Measurements from ENCODE around the gene PTPRN2.

PTPRN2 gene

DNA sequence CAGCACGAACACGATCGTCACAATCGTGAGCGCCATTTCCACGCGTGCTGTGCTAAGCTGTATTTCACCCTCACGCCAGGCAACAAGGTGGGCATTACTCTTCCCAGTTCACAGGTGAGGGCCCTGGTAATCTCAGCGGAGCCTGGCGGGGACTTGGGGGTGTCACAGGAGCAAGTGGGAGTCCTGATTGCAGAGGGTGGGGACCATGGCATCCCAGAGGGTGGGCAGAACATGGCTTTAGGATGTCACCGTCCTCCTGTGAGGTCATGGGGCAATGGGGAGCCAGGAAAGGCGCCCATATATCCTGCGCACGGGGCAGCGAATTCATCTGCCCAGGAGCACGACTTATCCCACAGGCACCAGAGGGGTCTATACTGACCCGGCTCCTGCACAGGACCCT lies 761.1 kb downstream of the PTPRN2 start:
- no peak for TF ChIP-seq CTCF (IDR thresholded peaks at IDR 0.05; ENCODE audit: insufficient read depth, missing control alignments)
- no peak for DNase-seq (ENCODE audit: insufficient read length, low spot score)
- no peak for FAIRE-seq

DNA sequence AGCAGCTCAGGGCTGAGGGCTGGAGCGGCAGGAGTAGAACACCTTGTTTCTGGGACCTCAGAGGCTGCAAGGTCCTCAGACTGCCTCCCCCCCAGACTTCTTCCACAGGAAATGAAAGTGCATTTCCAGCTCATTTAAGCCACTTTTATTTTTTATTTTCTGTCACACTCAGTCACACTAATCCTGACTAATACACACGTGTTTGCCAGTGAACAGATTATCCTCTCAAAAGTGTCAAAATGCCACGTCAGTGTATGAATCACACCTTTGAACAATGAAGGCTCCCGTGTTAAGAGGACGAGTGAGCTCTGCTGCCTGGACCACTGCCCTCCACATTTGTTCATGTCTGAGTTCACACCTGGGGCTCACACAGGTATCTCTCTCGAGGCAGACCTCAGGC lies 762.3 kb downstream of the PTPRN2 start:
- DNase-seq (ENCODE audit: insufficient read length, low spot score) (no peak), FAIRE-seq (no peak)
- TF ChIP-seq CTCF (IDR thresholded peaks at IDR 0.05; ENCODE audit: insufficient read depth, missing control alignments) = no peak

DNA sequence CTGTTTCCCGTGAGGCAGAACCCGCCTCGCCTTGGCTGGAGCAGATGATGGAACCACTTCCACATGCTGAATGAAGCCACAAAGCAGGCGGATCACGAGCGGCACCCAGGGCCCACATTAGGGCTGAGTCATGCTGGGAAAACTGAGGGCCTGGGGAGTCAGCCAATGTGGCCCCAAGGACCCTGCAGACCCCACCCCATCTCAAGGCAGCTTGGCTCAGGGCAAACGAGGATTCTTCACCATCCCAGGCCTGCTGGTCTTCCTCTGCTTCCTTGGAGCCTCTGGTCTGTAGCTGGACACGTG lies 762.9 kb downstream of the PTPRN2 start:
- FAIRE-seq (no peak), DNase-seq (ENCODE audit: insufficient read length, low spot score) (no peak)
- TF ChIP-seq CTCF (IDR thresholded peaks at IDR 0.05; ENCODE audit: insufficient read depth, missing control alignments) = no peak

GRCh38 chr7:157824011-157824818 lies 763.4 kb downstream of the PTPRN2 start:
- TF ChIP-seq CTCF (IDR thresholded peaks at IDR 0.05; ENCODE audit: insufficient read depth, missing control alignments) = no peak
- FAIRE-seq = no peak
- DNase-seq (ENCODE audit: insufficient read length, low spot score) = no peak

- no peak for TF ChIP-seq CTCF (IDR thresholded peaks at IDR 0.05; ENCODE audit: insufficient read depth, missing control alignments)
- no peak for DNase-seq (ENCODE audit: insufficient read length, low spot score)
- FAIRE-seq = no peak
Observed at GRCh38 chr7:157822688-157823031, 765.0 kb downstream of the PTPRN2 start.

- DNase-seq (ENCODE audit: insufficient read length, low spot score) (no peak), FAIRE-seq (no peak)
- no peak for TF ChIP-seq CTCF (IDR thresholded peaks at IDR 0.05; ENCODE audit: insufficient read depth, missing control alignments)
Observed at GRCh38 chr7:157821959-157822687, 765.5 kb downstream of the PTPRN2 start.

- TF ChIP-seq CTCF (IDR thresholded peaks at IDR 0.05; ENCODE audit: insufficient read depth, missing control alignments) = no peak
- DNase-seq (ENCODE audit: insufficient read length, low spot score) (no peak), FAIRE-seq (no peak)
Observed at GRCh38 chr7:157820796-157821195, 766.8 kb downstream of the PTPRN2 start.
